NCI-H82 treated with DMSO at 0.1 percent for 48 hours (cell line): ENCODE results near the gene ADTRP.

Experiments
- DNase-seq: peaks from one replicate; lab custom pipeline; 2025; ENCODE audit not compliant: unreplicated experiment; lab: John Stamatoyannopoulos, UW

The ADTRP gene

DNA sequence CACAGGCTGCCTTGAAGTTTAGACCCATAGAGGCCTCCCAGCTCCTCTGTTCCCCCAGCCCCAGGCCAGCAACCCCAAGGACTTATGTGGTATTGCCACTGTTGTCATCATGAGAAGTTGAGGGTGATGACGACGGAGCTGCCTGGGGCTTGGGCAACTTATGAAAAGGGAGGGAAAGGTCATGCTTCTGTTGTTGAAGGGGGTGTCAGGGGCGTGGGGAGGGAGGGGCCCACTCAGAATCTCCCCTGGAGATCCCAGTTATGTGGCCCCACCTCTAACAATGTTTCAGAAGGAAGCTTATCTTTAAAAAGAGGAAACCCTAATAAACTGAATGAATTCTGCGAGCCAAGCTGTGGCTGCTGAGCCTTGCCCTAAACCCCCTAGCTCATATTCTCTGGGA lies 4.2 kb downstream of the ADTRP start:
- DNase-seq, result no peak

DNA sequence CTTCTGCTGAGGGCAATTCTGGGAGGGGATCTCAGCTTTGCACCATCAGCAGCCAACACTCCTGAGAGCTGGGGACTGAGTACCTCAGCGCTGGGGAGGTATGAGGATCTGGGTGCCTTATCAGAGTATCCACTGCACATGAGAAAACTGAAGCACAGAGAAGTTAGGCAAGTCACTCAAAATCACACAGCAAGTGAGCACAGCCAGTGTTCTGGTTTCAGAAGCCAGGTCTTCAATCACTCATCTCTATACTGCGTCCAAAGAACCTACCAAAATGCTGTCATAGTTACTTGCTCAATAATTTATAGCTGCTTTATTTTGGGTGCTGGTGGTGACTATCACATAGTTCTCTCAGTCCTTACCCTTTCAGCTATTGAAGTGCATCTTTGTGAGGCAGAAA lies 5.0 kb downstream of the ADTRP start:
- no peak for DNase-seq

DNA sequence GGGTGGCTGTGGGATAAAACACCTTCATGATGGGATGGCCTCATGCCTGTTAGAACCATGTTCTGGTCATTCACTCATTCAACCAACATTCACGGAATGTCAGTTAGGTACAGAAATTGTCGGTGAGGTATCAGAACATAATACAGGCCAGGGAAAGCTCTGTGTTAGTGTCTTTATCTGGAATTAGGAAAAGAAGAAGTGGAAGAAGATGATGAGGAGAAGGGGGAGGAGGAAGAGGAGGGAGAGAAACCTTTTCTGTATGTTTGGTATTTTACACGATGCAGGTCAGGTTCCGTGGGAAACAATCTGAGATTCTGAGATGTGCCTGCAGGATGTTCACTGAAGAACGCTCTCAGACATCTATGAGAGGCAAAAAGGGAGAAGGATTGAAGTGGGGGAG lies 5.6 kb downstream of the ADTRP start:
- no peak for DNase-seq

- DNase-seq, result no peak
Observed at GRCh38 chr6:11772109-11772825, 6.3 kb downstream of the ADTRP start.

- no peak for DNase-seq
Observed at GRCh38 chr6:11771473-11772048, 7.0 kb downstream of the ADTRP start.

GRCh38 chr6:11770546-11771466 lies 7.8 kb downstream of the ADTRP start:
- DNase-seq, result no peak

GRCh38 chr6:11769811-11770545 lies 8.6 kb downstream of the ADTRP start:
- no peak for DNase-seq

DNA sequence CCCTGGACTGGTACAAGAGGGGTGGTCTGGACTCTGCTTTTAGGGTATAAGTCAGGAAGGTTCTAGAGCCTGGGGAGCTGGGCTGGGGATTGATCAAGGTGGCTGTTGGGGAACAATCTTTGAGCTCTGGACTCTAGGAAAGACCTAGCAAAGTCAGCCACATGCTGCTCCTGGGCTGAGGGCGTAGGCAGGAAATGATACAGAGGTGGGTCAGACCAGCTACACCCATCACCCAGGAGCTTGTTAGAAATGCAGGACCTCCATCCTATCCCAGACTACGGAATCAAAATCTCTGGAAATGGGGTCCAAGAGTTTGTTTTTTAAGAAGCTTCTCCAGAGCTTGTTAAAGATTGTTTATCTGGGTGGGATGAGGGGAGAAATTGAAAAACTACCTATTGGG lies 9.4 kb downstream of the ADTRP start:
- DNase-seq, result no peak

- no peak for DNase-seq
Observed at GRCh38 chr6:11767978-11768756, 10.4 kb downstream of the ADTRP start.

GRCh38 chr6:11767458-11767857 lies 11.1 kb downstream of the ADTRP start:
- no peak for DNase-seq

- no peak for DNase-seq
Observed at GRCh38 chr6:11766589-11767450, 11.8 kb downstream of the ADTRP start.

- DNase-seq, result no peak
Observed at GRCh38 chr6:11766043-11766442, 12.6 kb downstream of the ADTRP start.

GRCh38 chr6:11764250-11764604 lies 14.4 kb downstream of the ADTRP start:
- no peak for DNase-seq

GRCh38 chr6:11763460-11764249 lies 14.9 kb downstream of the ADTRP start:
- DNase-seq, result no peak

- DNase-seq, result no peak
Observed at GRCh38 chr6:11762794-11763459, 15.7 kb downstream of the ADTRP start.

GRCh38 chr6:11761744-11762620 lies 16.6 kb downstream of the ADTRP start:
- DNase-seq, result no peak

- DNase-seq, result no peak
Observed at GRCh38 chr6:11760015-11760473, 18.6 kb downstream of the ADTRP start.
